Measurements from ENCODE around the gene KCNG1. TPM values are rescaled to one million over a fixed set of nuclear protein-coding genes. Genes with fewer than 3 reads are reported as not detected.
A peak's percentile ranks its signal among the peaks of the same experiment; 100 is the strongest.

KCNG1 gene
- total and polyA plus RNA-seq, 2 of the 8 experiments (the other 6 are each of a cell fraction or from before 2014, with no cell fraction given), result 16.0 to 18.0 TPM

- no peak overlapping the region for H3K14ac ChIP-seq (ENCODE audit: insufficient read length)
- H3K36me3 ChIP-seq (ENCODE audit: control insufficient read depth in 2 of 4, insufficient read depth in 4 of 4, low read length in 3 of 4), result no peaks in the 10 kb centered on the region
- no peak overlapping the region for H2AK5ac ChIP-seq (ENCODE audit: low read depth, low read length)
- no peak overlapping the region for H2BK15ac ChIP-seq (ENCODE audit: low read length)
- no peak overlapping the region for H2BK12ac ChIP-seq (ENCODE audit: low read depth, low read length)
- TF ChIP-seq SIN3A (conservative IDR thresholded peaks at IDR 0.05 in 1 of 2, IDR thresholded peaks at IDR 0.05 in 1 of 2; ENCODE audit: low read depth in 1 of 2, low read length in 2 of 2) (peak; percentile 52 to 62; a peak in 1 of 4 replicates), TCF12 (IDR thresholded peaks at IDR 0.05; ENCODE audit: low read depth, low read length) (no peak), SP1 (IDR thresholded peaks at IDR 0.05; ENCODE audit: low read depth, low read length) (no peak), EZH2 (IDR thresholded peaks at IDR 0.05; ENCODE audit: low read depth, low read length, severe bottlenecking) (no peak)
- peaks cover 2 to 6% of the 10 kb centered on the region in 2 experiments; a peak in 1 of 4 replicates for H3K9me3 ChIP-seq (ENCODE audit: insufficient read depth in 2 of 2, low read depth in 1 of 2, low read length in 1 of 2)
- no peak overlapping the region for H4K91ac ChIP-seq (replicated peaks; ENCODE audit: insufficient read length, low read length)
- no peak overlapping the region; the same call in 1 of the 2 replicates for H3K18ac ChIP-seq (ENCODE audit: extremely low read depth, low read length)
- no peak overlapping the region for H4K5ac ChIP-seq (ENCODE audit: insufficient read length, low read depth, low read length)
- no peaks in the 10 kb centered on the region for H3K79me2 ChIP-seq (ENCODE audit: control insufficient read depth in 1 of 2, insufficient read depth in 2 of 2, low read length in 2 of 2)
- no peaks in the 10 kb centered on the region for H3K27me3 ChIP-seq (replicated peaks in 1 of 4; ENCODE audit: control insufficient read depth in 3 of 4, extremely low read depth in 1 of 4, insufficient read depth in 3 of 4, low read length in 3 of 4)
- no peak overlapping the region for H2BK120ac ChIP-seq (replicated peaks; ENCODE audit: low read depth, low read length)
- H3K56ac ChIP-seq (replicated peaks; ENCODE audit: insufficient read length, low read depth, low read length), result no peak overlapping the region
- 61% methylated on average over 6 of the region's 6 CpGs; no CpG with 5 or more reads in 1 of the 2 experiments for WGBS, 2 experiments (ENCODE audit: extremely low coverage in 1 of 2, insufficient coverage in 1 of 2, insufficient read length in 1 of 2, insufficient replicate concordance in 2 of 2, low coverage in 1 of 2, low lambda C conversion rate in 2 of 2, missing lambda C conversion rate in 1 of 2)
- no peaks in the 10 kb centered on the region for H3K79me1 ChIP-seq (ENCODE audit: low read depth, low read length)
- H4K8ac ChIP-seq (ENCODE audit: extremely low read depth, insufficient read depth, low read length), result no peak overlapping the region
- no peaks in the 10 kb centered on the region for H4K20me1 ChIP-seq (replicated peaks in 1 of 2; ENCODE audit: control insufficient read depth in 1 of 2, insufficient read depth in 2 of 2, low read length in 2 of 2)
- no peak overlapping the region for H2AFZ ChIP-seq (ENCODE audit: low read length)
- H3K9ac ChIP-seq (replicated peaks in 1 of 4; ENCODE audit: extremely low read depth in 1 of 4, low read depth in 3 of 4, low read length in 3 of 4), result no peak overlapping the region
- no peaks in the 10 kb centered on the region; a peak in 1 of 7 replicates for H3K4me1 ChIP-seq (replicated peaks in 1 of 4; ENCODE audit: control insufficient read depth in 3 of 4, insufficient read depth in 4 of 4, low read length in 3 of 4)
- no peak overlapping the region for H3K4me3 ChIP-seq (ENCODE audit: extremely low read depth in 1 of 4, insufficient read depth in 2 of 4, low read depth in 3 of 4, low read length in 4 of 4)
- H2BK20ac ChIP-seq (ENCODE audit: low read length), result 0 out of 2 replicates have a peak overlapping the region, but pooled peaks have one; percentile 48
- ChIA-PET POLR2A (ENCODE audit: partially characterized antibody) (interaction anchor here (1.0 kb wide), 1 partner anchor 17 kb away, joined by 3 read pairs; no protein-coding TSS in a partner anchor), CTCF (ENCODE audit: partially characterized antibody) (interaction anchor here (0.6 to 7.3 kb wide), 25 partner anchors 8 to 1041 kb away, joined by 3 to 40 read pairs (median 4); no protein-coding TSS in a partner anchor)
- H3K23me2 ChIP-seq (ENCODE audit: low read depth, low read length), result no peaks in the 10 kb centered on the region; the same call in 1 of the 2 replicates
- no peak overlapping the region for H3K27ac ChIP-seq (ENCODE audit: low read depth, low read length)
- H3K23ac ChIP-seq (ENCODE audit: insufficient read length), result no peak overlapping the region
- H3K4me2 ChIP-seq (ENCODE audit: insufficient read depth in 1 of 2, low read depth in 2 of 2, low read length in 2 of 2), result no peak overlapping the region; a peak in 1 of 4 replicates
- DNase-seq (ENCODE audit: low read depth in 1 of 2, low spot score in 2 of 2), result no peak
- no peak overlapping the region for H2BK5ac ChIP-seq (ENCODE audit: low read depth, low read length)
- no peak overlapping the region for H3K4ac ChIP-seq (replicated peaks; ENCODE audit: insufficient read length, low read depth, low read length)
- no peak for FAIRE-seq
These were observed 19.2 kb upstream of the KCNG1 start for GRCh38 chr20:51042064-51042463.

Measured in H1 (cell line).